HG03095 (cell line): ENCODE results near the gene CEACAM19.
"Not testable (repeated sequence)": the region's sequence is repeated elsewhere in the genome, so short reads cannot be mapped to it uniquely, and the experiment has no call there.

ENCODE experiments used
- ATAC-seq: cut with Tn5 transposase; IDR thresholded peaks from one replicate; pipeline ENCODE4 v1.9.1; 2021; ENCODE audit warnings: moderate library complexity; ENCODE audit not compliant: unreplicated experiment

Gene CEACAM19

GRCh38 chr19:44671400-44671799 lies at the start of gene CEACAM19:
CEACAM19 (plus strand) TSS chr19:44671482; CDS start chr19:44671932, 450 bp downstream.
- ATAC-seq = no peak

- ATAC-seq = no peak
Measured at GRCh38 chr19:44623080-44623479, 48.2 kb upstream of the CEACAM19 start.

GRCh38 chr19:44623626-44624025 lies 47.7 kb upstream of the CEACAM19 start:
- no peak for ATAC-seq

- no peak for ATAC-seq
Measured at GRCh38 chr19:44624840-44625354, 46.4 kb upstream of the CEACAM19 start.

GRCh38 chr19:44625637-44626036 lies 45.6 kb upstream of the CEACAM19 start:
- ATAC-seq = not testable (repeated sequence)

GRCh38 chr19:44626048-44626624 lies 45.1 kb upstream of the CEACAM19 start:
- ATAC-seq = no peak

GRCh38 chr19:44627631-44628030 lies 43.7 kb upstream of the CEACAM19 start:
- ATAC-seq = no peak

GRCh38 chr19:44628793-44629192 lies 42.5 kb upstream of the CEACAM19 start:
- ATAC-seq = no peak

GRCh38 chr19:44631611-44632010 lies 39.7 kb upstream of the CEACAM19 start:
- ATAC-seq = not testable (repeated sequence)

GRCh38 chr19:44634058-44634457 lies 37.2 kb upstream of the CEACAM19 start:
- ATAC-seq = not testable (repeated sequence)

- ATAC-seq = no peak
Measured at GRCh38 chr19:44634785-44635184, 36.5 kb upstream of the CEACAM19 start.

GRCh38 chr19:44635581-44636438 lies 35.5 kb upstream of the CEACAM19 start:
- no peak for ATAC-seq

- no peak for ATAC-seq
Measured at GRCh38 chr19:44636439-44637389, 34.6 kb upstream of the CEACAM19 start.

GRCh38 chr19:44637390-44637764 lies 33.9 kb upstream of the CEACAM19 start:
- ATAC-seq = no peak

- ATAC-seq = no peak
Measured at GRCh38 chr19:44640518-44640917, 30.8 kb upstream of the CEACAM19 start.

GRCh38 chr19:44641501-44642265 lies 29.6 kb upstream of the CEACAM19 start:
- ATAC-seq = no peak

- ATAC-seq = no peak
Measured at GRCh38 chr19:44642377-44642776, 28.9 kb upstream of the CEACAM19 start.

GRCh38 chr19:44643605-44644401 lies 27.5 kb upstream of the CEACAM19 start, which contains the start of gene PVR:
PVR (plus strand) TSS chr19:44643910; CDS start chr19:44644097, 187 bp downstream.
- no peak for ATAC-seq

GRCh38 chr19:44644402-44645016 lies 26.8 kb upstream of the CEACAM19 start:
- ATAC-seq = no peak
